ENCODE measurements around the gene TNNI2.

- TF ChIP-seq POLR2A (IDR thresholded peaks at IDR 0.05; ENCODE audit: low read depth) (no peak), POLR2AphosphoS5 (IDR thresholded peaks at IDR 0.05) (no peak), CTCF (IDR thresholded peaks at IDR 0.05) (no peak)
These were observed 42.1 kb downstream of the TNNI2 start for GRCh38 chr11:1880746-1881441.

All from esophagus muscularis mucosa (tissue), 3 donors.